ENCODE data around the gene VCL. TPM values are rescaled to one million over a fixed set of nuclear protein-coding genes. Genes with fewer than 3 reads are reported as not detected.

Gene VCL
- total and polyA plus RNA-seq, 7 donors = 6.2 to 451 (median 179) TPM

DNA sequence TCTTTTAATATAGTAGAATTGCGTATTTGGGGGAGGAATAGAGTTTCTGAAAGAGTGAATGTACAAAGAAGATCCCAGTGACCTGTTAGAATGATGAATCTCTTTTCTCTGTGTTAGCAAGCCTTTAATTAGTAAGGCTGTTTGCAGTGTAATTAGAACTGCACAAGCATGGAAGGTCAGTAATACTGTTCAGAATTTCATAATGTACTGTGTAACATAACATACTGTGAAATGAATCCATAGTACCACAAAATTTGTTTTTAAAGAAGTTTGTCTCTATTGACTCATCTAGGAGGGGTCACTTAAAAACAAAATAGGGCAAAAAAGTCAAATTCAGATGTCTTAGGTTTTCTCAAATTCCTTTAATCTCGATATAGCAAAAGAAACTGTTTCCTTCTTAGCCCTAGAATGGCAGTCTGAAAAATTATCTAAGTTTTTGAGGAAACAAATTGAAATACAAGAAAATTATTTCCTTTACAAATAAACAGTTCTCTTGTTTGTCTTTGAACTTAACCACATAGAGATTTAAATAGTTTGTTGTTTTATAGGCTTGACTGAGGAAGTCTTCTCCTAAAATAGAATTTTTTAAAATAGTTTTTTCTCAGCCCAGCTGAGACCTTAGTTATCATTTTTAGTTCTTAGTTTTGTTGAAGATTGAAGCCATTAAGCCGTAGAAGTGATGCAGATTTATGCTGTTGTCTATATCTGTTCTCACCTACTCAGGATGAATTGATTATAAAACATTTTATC lies 165.6 kb downstream of the VCL start:
- Histone ChIP-seq H3K27ac (no peak overlapping the region), H3K27me3 (no peaks in the 10 kb centered on the region), H3K36me3 (no peaks in the 10 kb centered on the region), H3K4me3 (no peak overlapping the region), H3K4me1 (no peaks in the 10 kb centered on the region), H3K9me3 (no peaks in the 10 kb centered on the region)
- intact Hi-C loops (cut with DNase I) = no loop called here
- DNase-seq = no peak
- WGBS, 2 donors = 58 to 89% methylated on average over 3 of the region's 3 CpGs
- TF ChIP-seq POLR2AphosphoS5 (IDR thresholded peaks at IDR 0.05) (no peak), EP300 (IDR thresholded peaks at IDR 0.05) (no peak), POLR2A (IDR thresholded peaks at IDR 0.05) (no peak)
- TF ChIP-seq, protein P1, sequence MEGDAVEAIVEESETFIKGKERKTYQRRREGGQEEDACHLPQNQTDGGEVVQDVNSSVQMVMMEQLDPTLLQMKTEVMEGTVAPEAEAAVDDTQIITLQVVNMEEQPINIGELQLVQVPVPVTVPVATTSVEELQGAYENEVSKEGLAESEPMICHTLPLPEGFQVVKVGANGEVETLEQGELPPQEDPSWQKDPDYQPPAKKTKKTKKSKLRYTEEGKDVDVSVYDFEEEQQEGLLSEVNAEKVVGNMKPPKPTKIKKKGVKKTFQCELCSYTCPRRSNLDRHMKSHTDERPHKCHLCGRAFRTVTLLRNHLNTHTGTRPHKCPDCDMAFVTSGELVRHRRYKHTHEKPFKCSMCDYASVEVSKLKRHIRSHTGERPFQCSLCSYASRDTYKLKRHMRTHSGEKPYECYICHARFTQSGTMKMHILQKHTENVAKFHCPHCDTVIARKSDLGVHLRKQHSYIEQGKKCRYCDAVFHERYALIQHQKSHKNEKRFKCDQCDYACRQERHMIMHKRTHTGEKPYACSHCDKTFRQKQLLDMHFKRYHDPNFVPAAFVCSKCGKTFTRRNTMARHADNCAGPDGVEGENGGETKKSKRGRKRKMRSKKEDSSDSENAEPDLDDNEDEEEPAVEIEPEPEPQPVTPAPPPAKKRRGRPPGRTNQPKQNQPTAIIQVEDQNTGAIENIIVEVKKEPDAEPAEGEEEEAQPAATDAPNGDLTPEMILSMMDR (IDR thresholded peaks at IDR 0.05) = no peak

DNA sequence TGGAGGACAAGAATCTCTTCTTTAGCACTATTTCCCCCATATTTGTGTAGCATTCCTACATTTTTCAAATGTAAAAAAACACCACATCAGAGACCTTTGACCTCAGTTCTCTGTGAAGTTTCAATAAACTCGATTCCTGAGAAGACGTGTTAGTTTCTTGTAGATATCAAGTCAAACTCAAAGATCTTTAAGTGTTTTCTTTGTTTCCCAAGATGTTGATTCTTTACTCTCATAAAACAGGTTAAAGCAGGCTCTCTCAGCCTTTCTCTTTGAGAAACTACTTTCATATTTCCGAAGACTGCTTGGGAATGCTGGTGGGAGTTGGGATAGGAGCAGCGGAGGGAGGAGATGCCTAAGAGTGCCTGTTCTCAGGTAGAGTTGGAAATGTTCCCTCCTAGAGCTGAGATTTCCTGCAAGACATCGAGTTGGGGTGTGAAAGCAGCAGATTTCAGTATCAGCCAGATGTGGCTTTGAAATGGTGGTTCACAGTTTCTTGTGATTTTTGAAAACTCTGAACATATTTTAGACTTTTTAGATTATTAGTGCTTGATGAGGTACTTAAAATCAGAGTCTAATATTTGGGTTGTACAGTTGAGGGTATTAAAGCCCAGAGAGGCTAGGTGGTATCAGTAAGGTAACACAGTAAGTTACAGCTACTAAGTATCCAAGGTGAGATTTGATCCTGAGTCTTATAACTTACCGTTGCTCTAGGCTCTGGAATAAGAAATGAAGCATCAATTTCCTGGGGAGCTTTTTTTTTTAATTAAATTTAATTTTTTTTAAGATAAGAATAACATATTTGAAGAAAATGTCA lies 167.0 kb downstream of the VCL start:
- 53 to 60% methylated on average over 6 of the region's 6 CpGs for WGBS, 2 donors
- Histone ChIP-seq H3K36me3 (no peaks in the 10 kb centered on the region), H3K4me3 (no peak overlapping the region), H3K9me3 (no peaks in the 10 kb centered on the region), H3K27me3 (no peaks in the 10 kb centered on the region), H3K27ac (no peak overlapping the region), H3K4me1 (no peaks in the 10 kb centered on the region)
- no peak for DNase-seq
- intact Hi-C loops (cut with DNase I) = no loop called here
- TF ChIP-seq POLR2AphosphoS5 (IDR thresholded peaks at IDR 0.05) = no peak
- TF ChIP-seq, protein P1 (IDR thresholded peaks at IDR 0.05) = no peak
- no peak for TF ChIP-seq EP300 (IDR thresholded peaks at IDR 0.05)
- no peak for TF ChIP-seq POLR2A (IDR thresholded peaks at IDR 0.05)

DNA sequence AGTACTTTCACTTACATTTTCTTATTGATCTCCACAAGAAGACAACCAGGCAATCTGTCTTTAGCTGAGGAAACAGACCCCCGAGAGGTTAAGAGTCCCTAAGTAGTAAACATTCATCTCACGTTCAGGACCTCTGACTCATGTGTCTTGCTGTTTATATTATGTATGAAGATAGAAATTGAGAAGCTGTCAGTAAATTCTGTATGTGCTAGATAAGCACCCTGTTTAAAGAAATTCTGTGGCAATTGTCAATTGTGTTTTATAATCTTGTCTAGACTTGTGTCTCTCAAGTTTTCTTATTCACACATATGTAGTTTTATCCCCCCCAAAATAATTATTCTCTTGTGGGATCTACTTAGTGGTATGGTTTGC lies 167.6 kb downstream of the VCL start:
- TF ChIP-seq, protein P1 (IDR thresholded peaks at IDR 0.05) = no peak
- TF ChIP-seq POLR2A (IDR thresholded peaks at IDR 0.05) (no peak), POLR2AphosphoS5 (IDR thresholded peaks at IDR 0.05) (no peak), EP300 (IDR thresholded peaks at IDR 0.05) (no peak)
- WGBS, 2 donors = 62 to 68% methylated on average over 2 of the region's 2 CpGs
- no peak for DNase-seq

DNA sequence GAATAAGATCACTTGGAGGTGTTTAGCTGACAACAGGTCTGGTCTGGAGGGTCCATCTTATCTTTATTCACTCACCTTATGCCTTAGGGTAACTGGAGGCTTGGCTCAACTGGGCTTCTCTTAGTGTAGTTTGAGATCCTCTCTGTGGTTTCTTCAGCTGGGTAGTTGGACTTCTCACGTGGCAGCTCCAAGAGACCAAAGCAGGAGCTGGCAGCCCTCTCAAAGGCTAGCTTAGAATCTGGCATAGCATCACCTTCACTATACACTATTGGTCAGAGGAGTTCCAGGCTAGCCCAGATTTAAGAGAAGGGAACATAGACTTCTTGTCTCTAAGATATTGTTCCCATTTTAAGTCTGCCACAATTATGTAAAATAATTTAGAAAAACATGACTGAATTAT lies 169.5 kb downstream of the VCL start:
- intact Hi-C loops (cut with DNase I) = no loop called here
- TF ChIP-seq, protein P1 (IDR thresholded peaks at IDR 0.05) = no peak
- TF ChIP-seq POLR2A (IDR thresholded peaks at IDR 0.05) = no peak
- no peak for TF ChIP-seq POLR2AphosphoS5 (IDR thresholded peaks at IDR 0.05)
- TF ChIP-seq EP300 (IDR thresholded peaks at IDR 0.05) = no peak
- 60 to 76% methylated on average over 1 of the region's 1 CpG for WGBS, 2 donors
- H3K27me3 ChIP-seq = no peaks in the 10 kb centered on the region
- H3K36me3 ChIP-seq = no peaks in the 10 kb centered on the region
- no peaks in the 10 kb centered on the region for H3K9me3 ChIP-seq
- no peaks in the 10 kb centered on the region for H3K4me1 ChIP-seq
- H3K27ac ChIP-seq = no peak overlapping the region
- no peak overlapping the region for H3K4me3 ChIP-seq
- DNase-seq = no peak

More for the DNA sequence above, 167.6 kb downstream of the VCL start:
- Histone ChIP-seq H3K27me3 (no peaks in the 10 kb centered on the region), H3K9me3 (no peaks in the 10 kb centered on the region), H3K4me3 (no peak overlapping the region), H3K36me3 (no peaks in the 10 kb centered on the region), H3K27ac (no peak overlapping the region), H3K4me1 (no peaks in the 10 kb centered on the region)
- intact Hi-C loops (cut with DNase I) = no loop called here

Other genes with a start within 250 kb of the VCL start
- 10 to 100 TPM; 28.1 to 36.6 (median 34.5) TPM for gene CHCHD1, start 216.1 kb upstream of the VCL start, total RNA-seq
- gene CHCHD1, start 216.1 kb upstream of the VCL start, polyA plus RNA-seq = 100 to 1,000 TPM in 1 of 3 donors, 10 to 100 TPM in 2; 76.9 to 134 (median 93.7) TPM
- gene ZSWIM8, start 212.5 kb upstream of the VCL start, total RNA-seq = 100 to 1,000 TPM in 1 of 4 donors, 10 to 100 TPM in 3; 42.5 to 138 (median 71.9) TPM
- gene ZSWIM8, start 212.5 kb upstream of the VCL start, polyA plus RNA-seq = 10 to 100 TPM; 34.8 to 64.8 (median 40.2) TPM
- 10 to 100 TPM; 23.9 to 56.2 (median 28.3) TPM for gene NDST2, start 186.5 kb upstream of the VCL start, total RNA-seq
- gene NDST2, start 186.5 kb upstream of the VCL start, polyA plus RNA-seq = 10 to 100 TPM in 2 of 3 donors, 1 to 10 TPM in 1; 3.9 to 21.0 (median 17.0) TPM
- gene CAMK2G, start 123.6 kb upstream of the VCL start, total RNA-seq = 100 to 1,000 TPM; 153 to 221 (median 209) TPM
- 10 to 100 TPM; 14.4 to 34.8 (median 17.6) TPM for gene CAMK2G, start 123.6 kb upstream of the VCL start, polyA plus RNA-seq
- gene PLAU, start 87.0 kb upstream of the VCL start, total RNA-seq = 1 to 10 TPM; 2.5 to 9.4 (median 3.7) TPM
- 10 to 100 TPM in 1 of 3 donors, 1 to 10 TPM in 2; 3.6 to 15.7 (median 9.9) TPM for gene PLAU, start 87.0 kb upstream of the VCL start, polyA plus RNA-seq
- 10 to 100 TPM; 26.7 to 36.3 (median 30.3) TPM for gene AP3M1, start 152.7 kb downstream of the VCL start, total RNA-seq
- 10 to 100 TPM; 13.8 to 19.2 (median 18.3) TPM for gene AP3M1, start 152.7 kb downstream of the VCL start, polyA plus RNA-seq
- gene ADK, start 153.1 kb downstream of the VCL start, total RNA-seq = 10 to 100 TPM; 15.2 to 31.3 (median 26.0) TPM
- 10 to 100 TPM; 19.0 to 28.2 (median 22.3) TPM for gene ADK, start 153.1 kb downstream of the VCL start, polyA plus RNA-seq